HepG2 (cell line): ENCODE data around the gene IKZF4. TPM values are rescaled to one million over a fixed set of nuclear protein-coding genes. Genes with fewer than 3 reads are reported as not detected.

Experiments used
- ATF7 ChIP-seq, 2 experiments: fragments of 450-650 bp in 1 of 2; sonication (generic) in 1 of 2; formaldehyde crosslinking in 1 of 2; IDR thresholded peaks; 2 replicates each; pipeline versions ENCODE4 v1.4.0 to v1.6.1; 2016 to 2020; ENCODE audit warnings: antibody characterized with exemption in 1 of 2, mild to moderate bottlenecking in 1 of 2, missing genetic modification reagents in 1 of 2
- KDM1A ChIP-seq: IDR thresholded peaks from 2 replicates; pipeline ENCODE4 v1.6.1; 2016; ENCODE audit warnings: missing compliant biosample characterization
- KLF12 ChIP-seq: sonication (generic); formaldehyde crosslinking; IDR thresholded peaks from 2 replicates; pipeline ENCODE4 v1.4.0; 2020; ENCODE audit warnings: missing genetic modification reagents, borderline replicate concordance
- MEIS2 ChIP-seq: sonication (generic); formaldehyde crosslinking; IDR thresholded peaks from 2 replicates; pipeline ENCODE4 v1.9.0; 2021; ENCODE audit warnings: mild to moderate bottlenecking, missing genetic modification reagents
- MLX ChIP-seq: IDR thresholded peaks from 2 replicates; pipeline ENCODE4 v1.6.1; 2016
- MYPOP ChIP-seq: sonication (generic); formaldehyde crosslinking; IDR thresholded peaks from 2 replicates; pipeline ENCODE4 v1.8.1; 2023; ENCODE audit warnings: mild to moderate bottlenecking, moderate library complexity, missing genetic modification reagents
- NFKB2 ChIP-seq: sonication (generic); formaldehyde crosslinking; IDR thresholded peaks from 2 replicates; pipeline ENCODE4 v1.4.0; 2020; ENCODE audit warnings: missing genetic modification reagents, borderline replicate concordance
- ONECUT2 ChIP-seq: sonication (generic); formaldehyde crosslinking; IDR thresholded peaks from 2 replicates; pipeline ENCODE4 v1.4.0; 2020; ENCODE audit warnings: missing genetic modification reagents
- SNAPC4 ChIP-seq: sonication (generic); formaldehyde crosslinking; IDR thresholded peaks from 2 replicates; pipeline ENCODE4 v1.4.0; 2020; ENCODE audit warnings: mild to moderate bottlenecking, missing genetic modification reagents
- SUZ12 ChIP-seq: fragments of 150-350 bp; IDR thresholded peaks from 2 replicates; pipeline ENCODE4 v1.6.1; 2014; ENCODE audit warnings: low read depth, low read length
- TBX2 ChIP-seq: sonication (generic); formaldehyde crosslinking; IDR thresholded peaks from 2 replicates; pipeline ENCODE4 v1.5.0; 2020; ENCODE audit warnings: missing genetic modification reagents, mild to moderate bottlenecking, borderline replicate concordance
- ZNF350 ChIP-seq: sonication (generic); formaldehyde crosslinking; IDR thresholded peaks from 2 replicates; pipeline ENCODE4 v1.4.0; 2020; ENCODE audit warnings: mild to moderate bottlenecking, low read depth, missing genetic modification reagents, borderline replicate concordance
- ZNF569 ChIP-seq: sonication (generic); formaldehyde crosslinking; IDR thresholded peaks from 2 replicates; pipeline ENCODE4 v1.5.0; 2020; ENCODE audit warnings: mild to moderate bottlenecking, missing genetic modification reagents, moderate library complexity, borderline replicate concordance
- ZNF891 ChIP-seq: sonication (generic); formaldehyde crosslinking; IDR thresholded peaks from 2 replicates; pipeline ENCODE4 v1.5.0; 2020; ENCODE audit warnings: mild to moderate bottlenecking, missing genetic modification reagents
- polyA plus RNA-seq, 8 experiments: library from polyadenylated mRNA; depleted of rRNA in 3 of 8; stranded (reverse) in 7 of 8; unstranded in 1 of 8; fragments of >200 nt; fragmentation: Illumina TruSeq in 4 of 8; extraction: Trizol in 4 of 8; gene quantifications; 2 replicates each; pipeline versions ENCODE4 v1.2.1 to v1.2.3, GENCODE V29; 2011 to 2016; ENCODE audit warnings: low read depth in 4 of 8, missing spikeins in 1 of 8, mixed read lengths in 1 of 8; ENCODE audit not compliant: insufficient read depth in 1 of 8
- total RNA-seq, 5 experiments: library from RNA; depleted of rRNA; stranded (reverse); fragments of >200 nt; fragmentation: Illumina TruSeq; extraction: Trizol; gene quantifications; 2 replicates each; pipeline ENCODE4 v1.2.3, GENCODE V29; 2016; ENCODE audit warnings: low read depth in 1 of 5
- TF ChIP-seq, protein P1 (sequence below), 2 experiments: sonication (generic) in 1 of 2; formaldehyde crosslinking in 1 of 2; IDR thresholded peaks; 2 replicates each; pipeline versions ENCODE4 v1.4.0 to v1.6.1; 2016 to 2020; ENCODE audit warnings: borderline replicate concordance in 1 of 2, low read depth in 1 of 2, mild to moderate bottlenecking in 1 of 2, missing genetic modification reagents in 1 of 2
- TF ChIP-seq, protein P2 (sequence below): IDR thresholded peaks from 2 replicates; pipeline ENCODE4 v1.6.1; 2016; ENCODE audit warnings: low read depth, control low read depth

The IKZF4 gene
- total and polyA plus RNA-seq, 2 of the 13 experiments (the other 11 are each of a cell fraction or from before 2014, with no cell fraction given) = 0.58 to 2.2 TPM

DNA sequence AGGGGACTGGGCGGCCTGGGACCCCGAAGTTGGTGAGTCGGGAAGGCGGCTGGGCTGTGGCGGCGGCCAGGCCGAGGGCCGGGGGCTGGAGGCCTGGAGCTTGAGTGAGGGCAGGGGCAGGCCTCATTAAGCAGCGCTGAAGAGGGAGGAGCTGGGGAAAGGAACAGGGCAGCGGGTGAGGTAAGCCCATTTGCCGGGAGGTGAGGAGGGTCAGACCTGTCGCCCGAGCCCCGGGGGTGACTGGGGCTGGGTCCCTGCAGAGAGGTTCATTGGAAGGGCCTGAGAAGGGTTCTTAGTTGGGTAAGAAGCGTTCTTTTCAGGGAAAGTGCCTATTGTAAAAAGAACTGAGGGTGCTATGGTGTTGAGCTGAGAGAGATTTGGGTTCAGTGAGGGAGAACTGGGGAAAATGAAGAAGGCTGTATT is 46.5 kb upstream of the IKZF4 start (continued):
- TF ChIP-seq SUZ12 (no peak), MYPOP (CRISPR knock-in tag) (no peak; the same call in 1 of the 2 replicates), MLX (CRISPR knock-in tag) (no peak), ZNF569 (CRISPR knock-in tag) (no peak), TBX2 (CRISPR knock-in tag) (no peak), ATF7 (IDR thresholded peaks at IDR 0.05) (no peak), ATF7 (CRISPR knock-in tag; IDR thresholded peaks at IDR 0.05) (no peak), KDM1A (CRISPR knock-in tag) (no peak), ZNF350 (CRISPR knock-in tag) (0 out of 2 replicates have a peak, but pooled peaks have one; percentile 48), NFKB2 (CRISPR knock-in tag) (no peak), ZNF891 (no peak; the same call in 1 of the 2 replicates), SNAPC4 (CRISPR knock-in tag) (0 out of 2 replicates have a peak, but pooled peaks have one; percentile 7), MEIS2 (CRISPR knock-in tag) (no peak), ONECUT2 (CRISPR knock-in tag) (no peak), KLF12 (CRISPR knock-in tag) (no peak)
- TF ChIP-seq, protein P1, sequence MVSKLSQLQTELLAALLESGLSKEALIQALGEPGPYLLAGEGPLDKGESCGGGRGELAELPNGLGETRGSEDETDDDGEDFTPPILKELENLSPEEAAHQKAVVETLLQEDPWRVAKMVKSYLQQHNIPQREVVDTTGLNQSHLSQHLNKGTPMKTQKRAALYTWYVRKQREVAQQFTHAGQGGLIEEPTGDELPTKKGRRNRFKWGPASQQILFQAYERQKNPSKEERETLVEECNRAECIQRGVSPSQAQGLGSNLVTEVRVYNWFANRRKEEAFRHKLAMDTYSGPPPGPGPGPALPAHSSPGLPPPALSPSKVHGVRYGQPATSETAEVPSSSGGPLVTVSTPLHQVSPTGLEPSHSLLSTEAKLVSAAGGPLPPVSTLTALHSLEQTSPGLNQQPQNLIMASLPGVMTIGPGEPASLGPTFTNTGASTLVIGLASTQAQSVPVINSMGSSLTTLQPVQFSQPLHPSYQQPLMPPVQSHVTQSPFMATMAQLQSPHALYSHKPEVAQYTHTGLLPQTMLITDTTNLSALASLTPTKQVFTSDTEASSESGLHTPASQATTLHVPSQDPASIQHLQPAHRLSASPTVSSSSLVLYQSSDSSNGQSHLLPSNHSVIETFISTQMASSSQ (IDR thresholded peaks at IDR 0.05; ENCODE audit: low read depth) = no peak
- TF ChIP-seq, protein P1 (CRISPR knock-in tag; IDR thresholded peaks at IDR 0.05; ENCODE audit: borderline replicate concordance) = no peak
- TF ChIP-seq, protein P2, sequence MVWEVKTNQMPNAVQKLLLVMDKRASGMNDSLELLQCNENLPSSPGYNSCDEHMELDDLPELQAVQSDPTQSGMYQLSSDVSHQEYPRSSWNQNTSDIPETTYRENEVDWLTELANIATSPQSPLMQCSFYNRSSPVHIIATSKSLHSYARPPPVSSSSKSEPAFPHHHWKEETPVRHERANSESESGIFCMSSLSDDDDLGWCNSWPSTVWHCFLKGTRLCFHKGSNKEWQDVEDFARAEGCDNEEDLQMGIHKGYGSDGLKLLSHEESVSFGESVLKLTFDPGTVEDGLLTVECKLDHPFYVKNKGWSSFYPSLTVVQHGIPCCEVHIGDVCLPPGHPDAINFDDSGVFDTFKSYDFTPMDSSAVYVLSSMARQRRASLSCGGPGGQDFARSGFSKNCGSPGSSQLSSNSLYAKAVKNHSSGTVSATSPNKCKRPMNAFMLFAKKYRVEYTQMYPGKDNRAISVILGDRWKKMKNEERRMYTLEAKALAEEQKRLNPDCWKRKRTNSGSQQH (CRISPR knock-in tag) = no peak
